PC-3 (cell line): Measurements from ENCODE around the gene TSHB.

ENCODE experiments used
- EZH2phosphoT487 ChIP-seq: fragments of 300-600 bp; sonication (generic); IDR thresholded peaks from 2 replicates; pipeline ENCODE4 v1.6.1; 2018; ENCODE audit warnings: mild to moderate bottlenecking, antibody characterized with exemption, low read length, borderline replicate concordance
- TF ChIP-seq, protein P1 (sequence below): fragments of 300-600 bp; sonication (generic); conservative IDR thresholded peaks from 2 replicates; pipeline ENCODE4 v1.5.1; 2017; ENCODE audit warnings: antibody characterized with exemption, low read depth, mild to moderate bottlenecking, low read length

DNA sequence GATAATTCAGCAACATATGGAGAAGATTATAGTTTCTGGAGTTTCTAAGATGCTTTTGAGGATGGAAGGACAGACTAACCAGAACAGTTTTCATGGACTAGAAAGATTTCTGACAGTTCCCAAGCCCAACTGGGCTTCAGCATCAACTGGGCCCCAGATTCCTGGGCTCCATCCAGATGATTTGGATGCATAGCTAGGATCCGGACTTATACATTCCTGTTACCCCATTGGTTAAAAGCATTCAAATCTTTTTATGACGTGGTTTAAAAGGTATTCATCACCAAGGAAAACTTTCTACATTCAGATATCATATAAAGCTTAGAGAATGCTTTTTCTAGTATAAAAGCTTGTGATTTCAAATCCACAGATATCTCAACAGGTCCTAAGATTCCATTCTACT is 29.7 kb downstream of the TSHB start:
- TF ChIP-seq, protein P1, sequence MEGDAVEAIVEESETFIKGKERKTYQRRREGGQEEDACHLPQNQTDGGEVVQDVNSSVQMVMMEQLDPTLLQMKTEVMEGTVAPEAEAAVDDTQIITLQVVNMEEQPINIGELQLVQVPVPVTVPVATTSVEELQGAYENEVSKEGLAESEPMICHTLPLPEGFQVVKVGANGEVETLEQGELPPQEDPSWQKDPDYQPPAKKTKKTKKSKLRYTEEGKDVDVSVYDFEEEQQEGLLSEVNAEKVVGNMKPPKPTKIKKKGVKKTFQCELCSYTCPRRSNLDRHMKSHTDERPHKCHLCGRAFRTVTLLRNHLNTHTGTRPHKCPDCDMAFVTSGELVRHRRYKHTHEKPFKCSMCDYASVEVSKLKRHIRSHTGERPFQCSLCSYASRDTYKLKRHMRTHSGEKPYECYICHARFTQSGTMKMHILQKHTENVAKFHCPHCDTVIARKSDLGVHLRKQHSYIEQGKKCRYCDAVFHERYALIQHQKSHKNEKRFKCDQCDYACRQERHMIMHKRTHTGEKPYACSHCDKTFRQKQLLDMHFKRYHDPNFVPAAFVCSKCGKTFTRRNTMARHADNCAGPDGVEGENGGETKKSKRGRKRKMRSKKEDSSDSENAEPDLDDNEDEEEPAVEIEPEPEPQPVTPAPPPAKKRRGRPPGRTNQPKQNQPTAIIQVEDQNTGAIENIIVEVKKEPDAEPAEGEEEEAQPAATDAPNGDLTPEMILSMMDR = no peak
- TF ChIP-seq EZH2phosphoT487 = no peak
